HG03064 (cell line): ENCODE measurements around the gene GCKR.
"Not testable (repeated sequence)": the region's sequence is repeated elsewhere in the genome, so short reads cannot be mapped to it uniquely, and the experiment has no call there.

Source experiments
- ATAC-seq: cut with Tn5 transposase; IDR thresholded peaks from one replicate; pipeline ENCODE4 v1.9.1; 2021; ENCODE audit warnings: low read depth; ENCODE audit not compliant: unreplicated experiment

Gene GCKR

DNA sequence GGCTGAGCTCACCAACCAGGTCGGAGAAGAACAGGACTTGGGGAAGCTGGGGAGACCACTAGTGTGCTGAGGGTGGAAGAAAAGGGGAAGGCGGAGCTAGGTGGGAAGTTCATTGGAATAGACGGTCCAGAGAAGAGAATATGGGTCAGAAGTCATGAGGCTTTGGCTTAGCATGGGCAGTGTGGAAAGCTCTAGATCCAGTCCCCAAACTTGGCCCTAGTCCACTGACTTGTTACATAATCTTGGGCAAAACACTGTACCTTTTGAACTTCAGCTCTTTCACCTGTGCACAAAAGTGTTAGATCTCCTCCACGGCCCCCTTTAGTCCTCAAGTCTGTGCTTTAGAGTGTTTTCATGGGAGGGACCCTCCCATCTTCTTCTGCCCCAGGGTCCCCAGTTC lies 10.7 kb downstream of the GCKR start:
- ATAC-seq, result no peak

DNA sequence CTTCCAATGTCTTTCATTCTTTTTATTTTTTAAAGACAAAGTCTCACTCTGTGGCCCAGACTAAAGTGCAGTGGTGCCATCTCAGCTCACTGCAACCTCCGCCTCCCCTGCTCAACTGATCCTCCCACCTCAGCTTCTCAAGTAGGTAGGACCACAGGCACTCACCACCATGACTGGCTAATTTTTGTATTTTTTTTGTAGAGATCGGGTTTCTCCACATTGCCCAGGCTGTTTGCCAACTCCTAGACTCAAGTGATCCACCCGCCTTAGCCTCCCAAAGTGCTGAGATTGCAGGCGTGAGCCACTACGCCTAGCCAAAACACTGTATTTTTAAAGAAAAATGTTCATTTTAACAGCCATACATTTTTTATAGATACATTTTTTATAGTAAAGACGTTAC lies 12.7 kb downstream of the GCKR start:
- ATAC-seq, result no peak

DNA sequence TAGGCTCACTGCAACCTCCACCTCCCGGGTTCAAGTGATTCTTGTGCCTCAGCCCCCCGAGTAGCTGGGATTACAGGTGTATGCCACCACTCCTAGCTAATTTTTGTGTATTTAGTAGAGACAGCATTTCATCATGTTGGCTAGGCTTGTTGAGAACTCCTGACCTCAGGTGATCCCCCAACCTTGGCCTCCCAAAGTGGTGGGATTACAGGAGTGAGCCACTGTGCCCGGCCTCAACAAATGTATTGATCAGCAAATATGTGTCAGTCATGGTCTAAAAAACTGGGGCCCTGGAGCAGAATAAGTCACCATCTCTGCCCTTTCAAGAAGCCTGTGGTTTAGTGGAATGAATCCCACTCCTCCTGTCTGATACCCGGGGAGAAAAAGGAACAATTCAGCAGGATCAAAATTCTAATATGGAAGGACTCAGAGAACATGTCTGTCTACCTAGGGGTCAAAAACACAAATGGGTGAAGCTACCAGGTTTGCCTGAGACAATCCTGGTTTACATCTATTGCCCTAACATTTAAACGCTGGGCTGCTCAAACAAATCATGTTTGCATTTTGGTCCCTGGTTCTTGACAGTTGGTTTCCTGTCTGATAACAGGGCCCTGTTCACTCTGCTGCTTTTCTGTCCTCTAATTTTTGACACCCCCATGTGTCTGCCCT lies 21.6 kb downstream of the GCKR start:
- no peak for ATAC-seq

DNA sequence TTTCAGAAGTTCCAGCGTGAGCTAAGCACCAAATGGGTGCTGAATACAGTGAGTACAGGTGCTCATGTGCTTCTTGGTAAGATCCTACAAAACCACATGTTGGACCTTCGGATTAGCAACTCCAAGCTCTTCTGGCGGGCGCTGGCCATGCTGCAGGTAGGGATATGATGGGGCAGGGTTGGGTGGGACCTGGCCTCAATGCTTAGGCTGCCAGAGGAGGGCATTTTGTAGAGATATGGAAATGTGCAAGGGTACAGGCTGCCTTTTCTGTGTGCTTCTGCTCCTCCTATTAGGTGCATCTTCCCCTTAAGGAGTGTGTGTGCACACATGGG lies 22.1 kb downstream of the GCKR start:
- ATAC-seq, result no peak

DNA sequence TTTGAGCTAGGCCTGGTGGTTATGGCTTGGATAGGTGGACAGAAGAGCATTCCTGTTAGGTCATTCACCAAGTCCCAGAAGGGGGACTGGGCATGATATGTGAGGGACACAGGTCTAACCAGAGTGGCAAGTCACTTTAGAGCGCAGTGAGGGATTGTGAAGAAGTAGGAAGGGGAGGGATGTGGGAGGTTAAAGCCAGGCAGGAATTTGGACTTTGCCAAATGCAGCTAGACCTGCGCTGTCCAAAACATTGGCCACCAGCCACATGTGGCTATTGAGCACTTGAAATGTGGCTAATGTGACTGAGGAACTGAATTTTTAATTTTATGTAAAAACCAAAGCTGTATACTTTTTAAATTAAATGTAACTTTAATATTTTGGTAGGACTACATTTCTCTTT lies 23.7 kb downstream of the GCKR start:
- no peak for ATAC-seq

DNA sequence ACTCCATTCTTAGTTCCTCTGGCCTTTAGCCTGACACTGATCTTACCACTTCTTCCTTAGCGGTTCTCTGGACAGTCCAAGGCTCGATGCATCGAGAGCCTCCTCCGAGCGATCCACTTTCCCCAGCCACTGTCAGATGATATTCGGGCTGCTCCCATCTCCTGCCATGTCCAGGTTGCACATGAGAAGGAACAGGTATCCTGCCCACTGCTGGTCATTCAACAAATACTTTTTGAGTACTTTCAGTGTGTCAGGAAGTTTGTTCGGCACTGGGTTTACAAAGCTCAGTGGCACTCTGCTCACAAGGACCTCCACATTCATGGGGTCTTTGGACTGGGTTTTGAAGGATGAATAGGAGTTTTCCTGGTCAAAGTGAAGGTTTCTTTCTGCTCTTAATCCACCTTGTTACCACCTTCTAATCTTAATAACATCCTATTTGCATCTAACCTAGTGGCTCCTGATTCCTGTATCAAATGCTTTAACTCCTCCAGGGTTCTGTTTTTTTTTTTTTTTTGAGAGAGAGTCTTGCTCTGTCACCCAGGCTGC lies 25.8 kb downstream of the GCKR start:
- no peak for ATAC-seq

DNA sequence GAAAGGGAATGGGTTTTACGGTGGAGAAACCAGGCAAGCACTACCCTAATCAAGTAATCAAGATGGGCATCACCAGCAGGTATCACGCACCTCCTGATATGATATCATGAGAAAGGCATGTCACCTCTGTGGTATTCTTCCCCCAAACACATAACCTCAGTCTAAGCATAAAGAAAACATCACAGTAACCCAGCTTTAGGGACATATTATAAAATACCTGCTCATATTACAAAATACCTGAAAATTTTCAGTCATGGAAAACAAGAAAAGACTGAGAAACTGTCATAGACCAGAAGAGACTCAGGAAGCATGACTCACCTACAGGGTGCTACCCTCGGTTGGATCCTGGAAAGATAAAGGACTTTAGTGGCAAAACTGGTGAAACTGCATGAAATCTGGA lies 30.5 kb downstream of the GCKR start:
- no peak for ATAC-seq

DNA sequence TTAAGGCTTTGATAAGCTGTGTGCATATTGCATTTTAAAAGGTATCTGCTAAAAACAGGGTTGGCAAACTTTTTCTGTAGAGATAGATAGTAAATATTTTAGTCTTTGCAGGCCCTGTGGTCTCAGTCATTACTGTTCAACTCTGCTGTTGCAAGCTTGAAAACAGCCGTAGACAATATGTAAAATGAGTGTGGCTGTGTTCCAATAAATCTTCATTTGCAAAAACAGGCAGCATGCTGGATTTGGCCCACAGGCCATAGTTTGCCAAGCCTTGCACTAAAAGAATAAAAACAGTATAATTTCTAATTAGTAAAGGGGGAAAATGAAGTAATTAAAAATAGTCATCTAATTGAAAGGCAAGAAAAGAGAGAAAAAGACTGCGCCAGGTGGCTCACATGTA lies 35.3 kb downstream of the GCKR start:
- ATAC-seq, result no peak

DNA sequence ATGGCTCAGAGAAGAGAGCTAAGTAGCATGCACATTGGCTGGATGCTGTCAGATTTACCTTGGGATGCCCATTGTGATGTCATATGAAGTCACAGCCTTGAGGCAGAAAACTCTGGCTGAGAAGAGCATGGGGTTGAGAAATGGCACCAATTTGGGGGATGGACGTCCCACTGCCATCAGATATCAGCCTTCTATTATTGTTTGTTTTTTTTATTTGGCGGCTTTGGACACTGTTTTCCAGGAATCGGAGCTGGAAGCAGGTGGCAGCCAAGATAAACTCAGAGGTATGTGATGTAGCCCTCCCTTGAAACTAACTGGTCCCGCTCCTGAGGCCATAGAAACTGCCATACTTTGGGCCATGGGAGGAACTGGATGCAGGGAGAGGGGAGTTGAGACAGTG lies 40.6 kb downstream of the GCKR start:
- ATAC-seq, result no peak

DNA sequence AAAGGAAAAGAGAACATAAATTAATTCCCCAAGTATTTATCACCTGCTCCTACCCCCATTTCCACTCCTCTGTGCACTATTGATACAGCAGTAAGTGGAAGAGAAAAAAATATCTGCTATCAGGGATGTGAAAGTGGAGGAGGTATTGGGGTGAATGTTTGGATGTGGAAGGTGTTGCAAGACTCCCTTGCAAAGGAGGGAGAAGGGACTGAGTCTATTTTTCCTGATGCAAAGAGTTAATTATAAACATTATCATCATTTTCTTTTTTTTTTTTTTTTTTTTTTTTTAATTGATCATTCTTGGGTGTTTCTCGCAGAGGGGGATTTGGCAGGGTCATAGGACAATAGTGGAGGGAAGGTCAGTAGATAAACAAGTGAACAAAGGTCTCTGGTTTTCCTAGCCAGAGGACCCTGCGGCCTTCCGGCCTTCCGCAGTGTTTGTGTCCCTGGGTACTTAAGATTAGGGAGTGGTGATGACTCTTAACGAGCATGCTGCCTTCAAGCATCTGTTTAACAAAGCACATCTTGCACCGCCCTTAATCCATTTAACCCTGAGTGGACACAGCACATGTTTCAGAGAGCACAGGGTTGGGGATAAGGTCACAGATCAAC lies 42.3 kb downstream of the GCKR start:
- not testable (repeated sequence) for ATAC-seq

DNA sequence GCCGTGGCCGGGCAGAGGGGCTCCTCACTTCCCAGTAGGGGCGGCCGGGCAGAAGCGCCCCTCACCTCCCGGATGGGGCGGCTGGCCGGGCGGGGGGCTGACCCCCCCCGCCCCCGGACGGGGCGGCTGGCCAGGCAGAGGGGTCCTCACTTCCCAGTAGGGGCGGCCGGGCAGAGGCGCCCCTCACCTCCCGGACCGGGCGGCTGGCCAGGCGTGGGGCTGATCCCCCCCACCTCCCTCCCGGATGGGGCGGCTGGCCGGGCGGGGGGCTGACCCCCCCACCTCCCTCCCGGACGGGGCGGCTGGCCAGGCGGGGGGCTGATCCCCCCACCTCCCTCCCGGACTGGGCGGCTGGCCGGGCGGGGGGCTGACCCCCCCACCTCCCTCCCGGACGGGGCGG lies 43.0 kb downstream of the GCKR start:
- not testable (repeated sequence) for ATAC-seq

DNA sequence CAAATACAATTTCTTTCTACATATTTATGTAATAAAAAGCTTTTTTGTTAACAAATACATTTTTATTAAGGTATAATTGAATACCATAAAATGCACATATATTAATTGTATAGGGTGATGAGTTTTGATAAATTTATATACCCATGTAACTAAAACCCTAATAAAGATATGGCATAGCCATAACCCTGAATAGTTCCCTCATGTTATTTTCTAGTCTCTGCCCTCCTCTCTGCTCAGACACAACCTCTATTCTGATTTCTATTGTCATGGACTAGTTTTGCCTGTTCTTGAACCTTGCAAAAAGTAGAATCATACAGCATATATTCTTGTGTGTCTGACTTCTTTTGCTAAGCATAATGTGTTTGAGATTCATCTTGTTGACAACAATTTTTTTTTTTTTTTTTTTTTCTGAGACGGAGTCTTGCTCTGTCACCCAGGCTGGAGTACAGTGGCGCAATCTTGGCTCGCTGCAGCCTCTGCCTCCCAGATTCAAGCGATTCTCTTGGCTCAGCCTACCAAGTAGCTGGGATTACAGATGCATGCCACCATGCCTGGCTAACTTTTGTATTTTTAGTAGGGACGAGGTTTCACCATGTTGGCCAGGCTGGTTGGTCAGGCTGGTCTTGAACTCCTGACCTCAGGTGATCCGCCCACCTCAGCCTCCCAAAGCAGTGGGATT lies 47.6 kb downstream of the GCKR start:
- no peak for ATAC-seq

DNA sequence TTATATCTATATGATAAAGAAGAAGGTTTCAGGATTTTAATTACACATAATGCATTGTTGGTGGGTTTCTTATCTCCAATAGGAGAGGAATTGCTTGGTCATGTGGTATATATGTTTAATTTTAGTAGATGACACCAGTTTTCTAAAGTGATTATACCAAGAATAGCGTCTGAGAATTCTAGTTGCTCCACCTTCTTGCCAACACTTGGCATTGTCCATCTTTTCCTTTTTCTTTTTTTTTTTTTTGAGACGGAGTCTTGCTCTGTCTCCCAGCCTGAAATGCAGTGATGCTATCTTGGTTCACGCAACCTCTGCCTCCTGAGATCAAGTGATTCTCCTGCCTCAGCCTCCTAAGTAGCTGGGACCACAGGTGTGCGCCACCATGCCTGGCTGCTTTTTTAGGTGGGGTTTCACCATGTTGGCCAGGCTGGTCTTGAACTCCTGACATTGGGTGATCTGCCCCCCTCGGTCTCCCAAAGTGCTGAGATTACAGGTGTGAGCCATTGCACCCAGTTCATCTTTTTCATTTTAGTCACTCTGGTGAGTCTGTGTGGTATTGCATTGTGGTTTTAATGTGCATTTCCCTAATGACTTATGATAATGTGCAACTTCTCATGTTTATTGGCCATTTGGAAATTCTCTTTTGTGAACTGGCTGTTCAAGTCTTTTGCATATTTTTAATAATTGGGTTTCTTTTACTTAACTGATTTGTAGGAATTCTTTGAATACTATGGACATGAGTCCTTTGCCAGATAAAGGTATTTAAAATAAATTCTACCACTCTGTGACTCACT lies 48.9 kb downstream of the GCKR start:
- no peak for ATAC-seq

DNA sequence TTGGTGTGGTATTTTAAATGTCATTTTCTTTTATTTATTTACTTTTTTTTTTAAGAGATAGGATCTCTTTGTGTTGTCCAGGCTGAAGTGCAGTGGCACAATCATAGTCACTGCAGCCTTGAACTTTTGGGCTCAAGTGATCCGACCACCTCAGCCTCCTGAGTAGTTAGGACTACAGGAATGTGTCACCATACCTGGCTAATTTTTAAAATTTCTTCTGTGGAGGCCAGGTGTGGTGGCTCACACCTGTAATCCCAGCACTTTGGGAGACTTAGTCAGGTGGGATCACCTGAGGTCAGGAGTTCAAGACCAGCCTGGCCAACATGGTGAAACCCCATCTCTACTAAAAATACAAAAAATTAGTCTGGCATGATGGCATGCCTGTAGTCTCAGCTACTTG lies 52.7 kb downstream of the GCKR start:
- no peak for ATAC-seq

DNA sequence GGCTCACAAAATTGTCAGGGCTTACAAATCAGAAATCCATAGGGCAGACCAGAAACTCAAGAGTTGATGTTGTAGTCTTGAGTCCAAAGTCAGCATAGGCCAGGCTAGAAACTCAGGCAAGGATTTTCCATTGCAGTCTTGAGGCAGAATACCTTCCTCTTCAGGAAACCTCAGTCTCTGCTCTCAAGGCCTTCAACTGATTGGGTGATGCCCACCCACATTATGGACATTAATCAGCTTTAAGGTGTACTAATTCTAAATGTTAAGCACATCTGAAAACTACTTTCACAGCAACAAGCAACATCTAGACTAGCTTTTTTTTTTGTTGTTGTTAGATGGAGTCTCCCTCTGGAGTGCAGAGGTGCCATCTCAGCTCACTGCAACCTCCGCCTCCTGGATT lies 54.9 kb downstream of the GCKR start:
- no peak for ATAC-seq

DNA sequence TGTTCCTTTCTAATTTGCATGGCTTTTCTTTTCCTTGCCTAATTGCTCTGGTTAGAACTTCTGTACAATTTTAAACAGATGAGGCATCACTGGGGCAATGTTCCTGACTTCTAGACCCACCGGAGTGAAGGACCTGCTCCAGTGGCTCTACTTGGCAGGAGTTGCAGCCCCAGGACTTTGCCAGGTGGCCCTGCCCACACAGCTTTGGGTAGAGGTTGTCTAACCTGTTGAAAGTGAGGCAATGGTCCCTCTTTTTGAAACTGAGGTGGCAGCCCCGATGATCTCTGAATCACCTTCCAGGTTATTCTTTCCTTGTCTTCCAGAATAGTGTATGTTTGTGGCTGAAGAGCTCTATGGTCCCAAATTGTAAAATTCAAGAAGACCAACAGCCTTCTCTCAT lies 56.3 kb downstream of the GCKR start:
- no peak for ATAC-seq

DNA sequence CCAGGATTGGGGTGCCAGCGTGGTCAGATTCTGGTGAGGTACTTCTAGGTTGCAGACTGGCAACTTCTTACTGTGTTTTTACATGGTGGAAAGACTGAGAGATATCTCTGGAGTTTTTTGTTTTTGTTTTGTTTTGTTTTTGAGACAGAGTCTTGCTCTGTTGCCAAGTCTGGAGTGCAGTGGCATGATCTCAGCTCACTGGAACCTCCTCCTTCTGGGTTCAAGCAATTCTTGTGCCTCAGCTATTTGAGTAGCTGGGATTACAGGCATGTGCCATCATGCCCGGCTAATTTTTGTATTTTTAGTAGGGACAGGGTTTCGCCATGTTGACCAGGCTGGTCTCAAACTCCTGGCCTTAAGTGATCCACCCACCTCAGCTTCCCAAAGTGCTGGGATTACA lies 57.8 kb downstream of the GCKR start:
- not testable (repeated sequence) for ATAC-seq

DNA sequence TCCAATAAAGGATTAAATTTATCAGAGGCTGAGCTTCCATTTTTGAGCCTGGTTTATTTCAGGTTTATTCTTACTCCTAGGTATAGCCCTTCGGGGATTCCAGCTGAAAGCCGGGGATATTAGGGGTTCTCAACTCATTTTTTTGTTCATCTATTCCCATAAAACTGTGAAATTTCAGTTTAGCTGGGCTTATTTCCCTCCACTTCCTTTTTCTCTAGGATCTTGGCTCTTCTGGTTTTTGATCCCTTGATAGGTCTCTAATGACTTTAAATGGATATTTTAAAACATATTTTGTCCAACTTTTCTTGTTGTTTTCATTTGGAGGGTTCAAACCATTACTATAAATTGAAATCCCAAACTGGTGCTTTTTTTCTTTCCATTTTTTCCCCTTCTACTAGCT lies 62.6 kb downstream of the GCKR start:
- no peak for ATAC-seq

DNA sequence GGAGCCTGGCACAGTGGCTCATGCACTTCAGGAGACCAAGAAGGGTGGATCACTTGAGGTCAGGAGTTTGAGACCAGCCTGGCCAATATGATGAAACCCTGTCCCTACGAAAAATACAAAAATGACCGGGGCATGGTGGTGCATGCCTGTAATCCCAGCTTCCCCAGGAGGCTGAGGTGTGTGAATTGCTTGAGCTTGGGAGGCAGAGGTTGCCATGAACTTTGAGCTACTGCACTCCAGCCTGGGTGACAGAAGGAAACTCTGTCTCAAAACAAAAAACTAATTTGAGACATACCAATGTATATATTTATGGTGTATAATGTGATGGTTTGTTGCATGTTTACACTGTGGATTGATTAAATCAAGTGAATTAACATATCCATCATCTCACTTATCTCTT lies 64.4 kb downstream of the GCKR start:
- ATAC-seq, result no peak

DNA sequence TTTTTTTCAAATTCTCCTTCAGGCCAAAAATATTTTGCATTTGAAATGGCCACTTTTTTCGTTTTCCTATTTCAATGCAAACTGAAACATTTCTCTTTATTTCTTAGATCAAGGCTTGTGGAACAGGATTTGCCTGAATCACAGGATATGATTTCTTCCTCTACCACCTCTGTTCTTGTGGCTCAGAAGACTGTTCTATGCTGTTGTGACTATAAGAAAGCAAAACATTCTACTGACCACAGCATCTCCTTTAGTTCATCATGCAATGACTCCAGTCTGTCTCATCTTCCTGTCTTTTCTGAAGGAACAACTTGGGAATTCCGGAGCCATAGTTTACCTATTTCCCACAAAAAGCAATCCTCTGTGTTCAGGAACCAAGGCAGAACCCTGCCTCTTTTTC lies 70.0 kb downstream of the GCKR start:
- ATAC-seq, result no peak

DNA sequence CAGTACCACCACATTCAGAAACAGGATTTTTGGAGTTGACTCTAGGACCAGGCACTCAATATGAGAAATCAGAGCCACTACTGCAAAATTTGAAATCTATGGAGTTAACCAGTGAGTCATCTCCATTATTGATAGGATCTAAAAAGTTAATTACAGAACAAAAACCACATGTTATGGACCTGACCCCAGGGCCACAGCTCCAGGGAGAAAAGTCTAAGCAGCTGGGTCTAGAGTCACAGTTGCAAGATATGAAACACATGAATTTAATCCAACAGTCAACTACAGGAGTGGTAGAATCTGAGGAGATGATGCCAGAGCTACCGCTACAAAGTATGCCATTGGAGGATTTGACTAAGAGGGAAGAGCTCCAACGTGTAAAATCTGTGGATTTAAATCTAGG lies 72.8 kb downstream of the GCKR start:
- no peak for ATAC-seq
